SK-N-SH treated with all-trans-retinoic acid at 6 μM for 48 hours (cell line): ENCODE results near the gene CELA3A.

Experiments
- ARNTL ChIP-seq: fragments of 450-650 bp; formaldehyde crosslinking; IDR thresholded peaks from 2 replicates; pipeline ENCODE4 v1.5.0; 2020; ENCODE audit warnings: low read depth, mild to moderate bottlenecking, moderate library complexity, borderline replicate concordance
- OSR1 ChIP-seq: fragments of 250-450 bp; sonication (Bioruptor Pico); IDR thresholded peaks from 2 replicates; pipeline ENCODE4 v1.8.0; 2022; ENCODE audit warnings: moderate library complexity, mild to moderate bottlenecking, inconsistent platforms
- SNAI2 ChIP-seq: fragments of 250-450 bp; sonication (Bioruptor Pico); IDR thresholded peaks from 2 replicates; pipeline ENCODE4 v1.5.0; 2020; ENCODE audit warnings: mild to moderate bottlenecking, moderate library complexity

GRCh38 chr1:22050330-22050729 lies 48.9 kb downstream of the CELA3A start:
- TF ChIP-seq OSR1 (CRISPR knock-in tag) (no peak), ARNTL (CRISPR knock-in tag) (no peak), SNAI2 (CRISPR knock-in tag) (no peak)
